ENCODE measurements around the gene UBASH3B.

UBASH3B gene

DNA sequence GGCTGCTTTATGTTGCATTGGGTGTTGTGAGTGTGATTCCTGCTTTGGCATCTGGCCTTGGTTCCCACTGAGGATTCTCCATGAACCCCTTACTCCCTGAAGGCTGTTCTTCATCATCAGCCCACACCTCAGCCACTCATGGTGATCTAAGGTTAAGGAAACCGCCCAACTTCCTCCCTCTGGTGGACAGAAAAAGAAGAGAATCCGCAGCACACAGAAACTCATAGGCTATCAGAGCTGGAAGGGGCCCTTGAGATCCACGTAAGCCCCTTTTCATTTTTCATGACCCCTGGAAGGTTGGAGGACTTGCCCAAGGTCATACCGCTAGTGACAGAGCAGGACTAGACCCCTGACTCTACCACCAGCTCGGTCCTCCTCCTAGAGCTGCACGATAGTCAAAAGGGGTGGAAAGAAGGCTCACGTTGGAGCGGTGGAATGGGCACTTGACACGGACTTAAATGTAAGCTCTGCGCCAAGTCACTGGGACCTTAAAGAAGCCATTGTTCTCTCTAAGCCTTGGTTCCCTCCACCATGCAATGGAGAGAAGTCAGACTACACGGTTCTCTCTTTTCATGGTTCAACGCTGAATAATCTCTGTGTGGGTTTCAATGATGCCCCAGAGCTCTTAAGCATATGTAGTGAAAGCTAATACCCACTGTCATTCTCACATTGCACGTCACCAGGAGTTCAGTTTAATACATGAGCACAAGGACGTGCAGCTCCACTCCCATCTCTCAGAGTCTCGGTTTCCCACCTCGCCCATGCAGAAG is 99.2 kb downstream of the UBASH3B start:
- DNase-seq (ENCODE audit: low spot score): no peak
- FAIRE-seq: no peak

DNA sequence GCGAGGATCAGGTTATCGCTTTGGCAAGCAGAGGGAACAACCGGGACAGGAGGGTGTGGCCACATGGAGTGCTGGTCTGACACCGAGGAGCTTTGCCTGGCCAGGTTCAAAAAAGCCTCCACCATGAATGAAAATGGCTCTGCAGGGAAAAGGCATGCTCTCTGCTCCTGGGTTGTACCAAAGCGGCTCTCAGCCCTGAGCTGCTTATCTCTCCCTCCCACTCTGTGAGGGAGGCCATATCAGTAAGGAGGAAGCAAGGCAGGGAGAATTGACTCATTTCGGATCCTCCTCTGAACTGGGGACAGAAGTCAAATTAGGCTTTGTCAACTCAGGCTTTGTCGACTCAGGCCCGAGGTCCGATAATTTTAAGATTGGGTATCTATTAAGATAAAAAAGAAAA is 99.9 kb downstream of the UBASH3B start:
- DNase-seq (ENCODE audit: low spot score) (no peak), FAIRE-seq (no peak)

DNA sequence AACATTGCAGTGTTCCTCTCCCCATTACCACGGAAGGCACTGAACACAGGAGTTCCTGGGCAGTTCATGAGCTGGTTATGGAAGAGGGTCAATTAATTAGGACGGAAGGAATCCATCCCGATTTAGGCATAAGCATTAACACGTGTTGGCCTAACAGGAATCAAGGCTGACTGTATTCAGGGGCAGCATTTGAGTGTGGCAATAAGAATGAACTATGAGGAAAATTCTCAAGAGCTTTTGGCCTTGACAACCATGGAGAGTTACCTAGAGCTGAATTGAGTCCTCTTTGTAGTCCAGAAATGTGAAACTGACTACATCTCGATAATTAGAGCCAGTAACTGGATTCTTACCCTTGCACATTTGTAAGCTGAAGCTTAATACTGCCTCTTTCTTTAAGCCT is 100.4 kb downstream of the UBASH3B start:
- FAIRE-seq (no peak), DNase-seq (ENCODE audit: low spot score) (no peak)

DNA sequence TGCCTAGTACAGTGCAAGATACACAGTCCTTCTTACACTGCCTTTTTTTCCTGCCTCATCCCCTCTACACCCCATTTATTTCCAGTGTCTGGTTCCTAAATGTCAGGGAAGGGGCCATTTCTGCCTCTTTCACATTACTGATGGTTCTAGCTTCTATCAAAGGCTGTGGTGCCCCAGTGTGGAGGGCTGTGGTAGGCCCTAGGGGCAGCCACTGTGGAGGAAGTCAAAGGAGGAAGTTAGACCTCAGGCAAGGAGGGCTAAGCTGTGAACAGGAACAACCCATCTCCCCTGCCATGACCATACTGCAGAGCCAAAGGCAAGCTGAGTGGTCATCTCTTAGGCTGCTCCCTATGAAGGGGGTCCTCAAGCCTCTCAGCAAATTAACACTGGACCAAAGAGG is 100.9 kb downstream of the UBASH3B start:
- no peak for FAIRE-seq
- no peak for DNase-seq (ENCODE audit: low spot score)

DNA sequence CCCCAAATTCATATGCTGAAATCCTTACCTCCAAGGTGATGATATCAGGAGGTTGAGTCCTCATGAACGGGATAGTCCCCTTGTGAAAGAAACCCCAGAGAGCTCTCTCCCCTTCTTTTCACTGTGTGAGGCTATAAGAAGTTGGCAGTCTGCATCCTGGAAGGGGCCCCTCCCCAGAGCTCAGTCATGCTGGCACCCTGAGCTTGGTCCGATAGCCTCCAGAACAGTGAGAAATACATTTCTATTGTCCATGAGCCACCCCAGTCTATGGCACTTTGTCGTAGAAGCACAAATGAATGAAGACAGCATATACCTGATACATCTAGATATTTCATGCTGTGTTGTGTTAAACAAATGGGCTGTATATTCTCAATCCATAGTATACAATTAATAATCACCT is 101.7 kb downstream of the UBASH3B start:
- FAIRE-seq (no peak), DNase-seq (ENCODE audit: low spot score) (no peak)

DNA sequence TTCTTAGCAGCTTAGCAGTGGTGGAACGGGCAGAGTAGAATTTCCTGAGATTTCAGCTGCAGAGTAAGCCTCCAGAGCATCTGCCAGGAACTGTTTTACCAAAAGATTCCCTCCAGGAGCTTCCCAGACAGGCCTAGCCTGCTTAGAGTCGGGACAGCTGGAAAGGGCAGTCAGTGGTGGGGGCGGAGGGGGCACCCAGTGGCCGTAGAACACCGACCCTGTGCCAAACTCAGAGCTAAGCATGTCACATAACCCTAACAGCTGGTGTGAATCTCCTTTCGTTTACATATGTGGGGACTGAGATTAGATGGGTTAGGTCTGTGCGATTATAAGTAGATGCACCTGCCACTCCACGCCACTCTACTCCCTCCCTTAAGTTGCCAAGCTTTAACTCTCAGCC is 102.8 kb downstream of the UBASH3B start:
- DNase-seq (ENCODE audit: low spot score): no peak
- FAIRE-seq: no peak

DNA sequence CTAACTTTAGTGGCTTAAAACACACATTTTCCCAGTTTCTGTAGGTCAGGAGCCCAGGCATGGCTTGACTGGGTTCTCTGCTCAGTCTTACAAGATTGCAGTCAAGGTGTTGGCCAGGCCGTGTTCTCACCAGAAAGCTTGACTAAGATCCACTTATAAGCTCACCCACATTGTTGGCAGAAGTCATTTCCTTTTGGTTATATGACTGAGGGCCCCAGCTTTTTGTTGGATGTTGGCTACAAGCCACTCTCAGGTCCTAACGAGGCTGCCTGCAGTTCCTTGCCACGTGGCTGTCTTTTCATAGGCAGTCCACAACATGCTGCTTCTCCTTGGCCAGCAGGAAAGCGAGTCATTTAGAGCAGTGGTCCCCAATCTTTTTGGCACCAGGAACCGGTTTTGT is 103.5 kb downstream of the UBASH3B start:
- FAIRE-seq: no peak
- DNase-seq (ENCODE audit: low spot score): no peak

DNA sequence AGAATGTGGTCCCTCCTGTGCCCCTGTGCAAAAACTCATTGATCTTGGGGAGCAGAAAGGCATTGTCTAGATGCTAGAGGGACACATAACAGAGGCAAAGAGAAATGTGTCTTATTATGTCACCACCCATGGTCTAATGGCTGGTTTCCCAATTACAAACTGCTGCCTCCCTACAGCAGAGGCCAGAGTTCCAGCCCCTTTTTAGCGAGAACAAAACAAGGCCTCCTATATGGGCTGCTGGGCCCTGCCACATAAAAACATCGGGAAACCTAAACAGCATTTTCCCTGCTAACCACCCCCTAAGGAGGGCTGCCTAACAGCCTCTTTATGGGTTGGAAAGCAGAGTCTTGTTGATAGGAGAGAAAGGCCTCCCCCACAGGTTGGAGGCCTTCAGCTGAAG is 107.6 kb downstream of the UBASH3B start:
- DNase-seq (ENCODE audit: low spot score): no peak
- no peak for FAIRE-seq

DNA sequence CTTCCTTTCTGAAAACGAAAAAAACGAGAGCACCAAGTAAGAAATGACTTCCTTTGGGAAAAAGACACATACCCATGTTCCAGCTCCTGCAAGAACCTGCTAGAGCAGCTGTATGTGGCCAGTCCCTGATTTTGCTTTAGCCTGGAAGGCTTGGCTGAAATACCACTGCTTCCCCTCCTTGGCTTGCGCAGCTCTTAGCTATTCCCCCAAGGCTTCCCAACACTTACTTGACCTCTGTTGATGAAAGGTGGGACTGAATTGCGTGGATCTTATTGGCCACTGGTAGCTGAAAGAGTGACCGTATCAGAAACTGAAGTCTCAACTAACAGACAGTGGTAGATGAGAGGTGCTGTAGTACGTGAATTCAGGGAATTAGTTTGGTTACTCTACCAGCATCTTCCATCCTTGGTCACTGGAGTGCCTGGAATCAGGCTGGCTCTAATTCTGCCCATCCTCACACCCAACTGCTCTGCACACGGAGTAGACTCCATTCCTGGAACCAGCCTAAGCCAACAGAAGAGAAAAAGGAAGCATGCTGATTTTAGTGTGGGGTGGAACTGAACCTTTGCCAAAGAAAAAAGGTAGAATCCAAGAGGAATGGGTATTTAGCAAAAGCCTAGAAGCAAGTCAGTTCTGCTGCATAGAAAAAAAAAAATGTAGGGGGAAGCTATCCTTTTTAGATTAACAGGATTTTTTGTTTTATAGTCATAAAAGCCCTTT is 109.0 kb downstream of the UBASH3B start:
- FAIRE-seq: no peak
- no peak for DNase-seq (ENCODE audit: low spot score)

DNA sequence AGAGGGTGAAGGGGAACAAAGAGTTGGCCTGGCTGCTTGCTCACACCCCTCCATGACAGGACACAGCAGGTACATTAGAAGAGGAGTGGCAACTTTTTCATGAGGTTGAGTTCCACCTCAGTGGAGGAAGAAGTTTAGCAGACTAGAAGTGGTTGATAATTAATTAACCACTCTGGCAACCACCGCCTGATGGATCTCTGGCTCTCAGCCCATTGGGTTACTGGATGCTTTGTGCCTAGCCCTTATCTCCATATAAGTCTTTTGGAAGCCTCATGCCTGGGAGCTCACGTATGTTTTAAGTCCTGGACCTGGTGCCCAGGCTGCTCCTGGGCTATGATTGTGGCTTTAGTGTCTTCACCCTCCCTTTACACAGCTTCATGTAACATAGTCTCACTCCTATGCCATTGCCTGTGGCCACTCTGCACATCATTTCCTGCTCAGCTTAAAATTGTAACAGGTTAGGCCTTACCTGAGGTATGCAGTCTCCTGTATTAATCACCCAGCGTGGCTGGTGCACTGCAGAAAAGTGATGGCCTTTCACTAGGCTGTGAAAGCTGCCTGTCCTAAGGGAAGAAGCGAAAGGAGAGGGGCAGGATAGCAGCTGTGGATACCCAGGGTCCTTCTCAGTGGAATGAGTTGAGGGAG is 110.1 kb downstream of the UBASH3B start:
- FAIRE-seq: no peak
- DNase-seq (ENCODE audit: low spot score): no peak

DNA sequence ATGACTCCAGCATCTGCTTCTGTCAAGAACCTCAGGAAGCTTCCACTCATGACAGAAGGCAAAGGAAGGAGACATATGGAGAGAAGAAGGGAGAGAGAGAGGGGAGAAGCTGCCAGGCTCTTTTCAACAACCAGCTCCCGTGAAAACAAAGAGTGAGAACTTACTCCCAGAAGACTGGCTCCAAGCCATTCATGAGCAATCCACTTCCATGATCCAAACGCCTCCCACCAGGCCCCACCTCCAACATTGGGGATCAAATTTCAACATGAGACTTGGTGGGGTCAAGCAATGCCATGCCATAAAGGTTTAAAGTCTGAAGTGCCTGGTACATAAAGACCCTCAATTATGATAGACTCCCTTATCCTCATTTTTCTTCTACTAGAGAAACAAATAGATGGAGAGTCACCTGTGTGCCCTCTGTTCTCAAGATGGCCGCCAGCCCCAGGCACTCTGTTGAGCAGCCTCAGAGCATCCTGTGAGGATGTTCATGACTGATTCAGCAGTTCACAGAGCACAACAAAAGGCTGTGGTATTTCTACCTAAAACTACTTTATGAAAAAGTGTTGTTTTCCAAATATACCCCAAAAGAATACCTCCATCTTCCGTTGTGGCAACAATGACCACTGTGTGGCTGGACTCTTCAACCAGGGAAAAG is 113.7 kb downstream of the UBASH3B start:
- no peak for FAIRE-seq
- DNase-seq (ENCODE audit: low spot score): no peak

DNA sequence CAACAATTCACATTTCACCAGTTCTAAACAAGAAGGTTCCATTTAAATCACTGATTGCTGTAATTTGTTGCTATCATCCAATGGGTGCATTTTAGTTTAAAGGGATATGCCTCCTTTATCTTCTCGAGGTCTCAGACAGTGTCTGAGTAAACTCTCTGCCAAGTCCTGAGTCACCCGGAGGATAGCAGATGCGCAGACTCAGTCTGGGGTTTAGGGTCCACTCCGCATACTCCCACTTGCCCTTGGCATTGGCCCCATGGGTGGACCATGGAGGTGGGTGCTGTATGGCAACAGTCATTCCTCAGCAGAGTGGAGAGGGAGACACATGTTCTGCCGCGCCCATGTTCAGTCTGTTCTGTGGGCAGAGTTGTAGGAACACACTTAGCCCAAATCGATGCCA is 117.4 kb downstream of the UBASH3B start:
- no peak for DNase-seq (ENCODE audit: low spot score)
- FAIRE-seq: no peak

DNA sequence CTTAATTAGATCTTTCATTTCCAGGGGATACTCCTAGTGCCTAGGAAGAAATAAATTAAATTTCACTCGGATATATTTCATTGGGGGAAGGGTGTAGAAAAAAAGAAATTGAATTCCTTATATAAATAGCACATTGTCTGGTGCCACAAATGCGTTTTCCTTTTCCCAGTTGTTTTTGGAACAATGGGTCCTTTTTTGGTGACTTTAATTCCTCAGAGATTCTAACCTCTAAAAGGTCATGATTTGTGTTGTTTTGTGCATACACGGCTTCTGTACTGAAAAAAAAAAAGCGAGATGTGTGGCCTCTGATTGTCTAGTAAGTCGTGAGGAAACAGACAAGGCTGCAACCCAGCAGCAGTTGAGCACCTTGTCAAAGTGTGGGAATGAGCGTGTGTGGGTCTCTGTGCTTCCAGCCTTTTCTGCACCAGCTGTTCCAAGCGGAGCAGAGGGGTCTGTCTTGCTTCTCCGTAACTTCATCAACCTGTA is 118.3 kb downstream of the UBASH3B start:
- FAIRE-seq: no peak
- DNase-seq (ENCODE audit: low spot score): no peak

DNA sequence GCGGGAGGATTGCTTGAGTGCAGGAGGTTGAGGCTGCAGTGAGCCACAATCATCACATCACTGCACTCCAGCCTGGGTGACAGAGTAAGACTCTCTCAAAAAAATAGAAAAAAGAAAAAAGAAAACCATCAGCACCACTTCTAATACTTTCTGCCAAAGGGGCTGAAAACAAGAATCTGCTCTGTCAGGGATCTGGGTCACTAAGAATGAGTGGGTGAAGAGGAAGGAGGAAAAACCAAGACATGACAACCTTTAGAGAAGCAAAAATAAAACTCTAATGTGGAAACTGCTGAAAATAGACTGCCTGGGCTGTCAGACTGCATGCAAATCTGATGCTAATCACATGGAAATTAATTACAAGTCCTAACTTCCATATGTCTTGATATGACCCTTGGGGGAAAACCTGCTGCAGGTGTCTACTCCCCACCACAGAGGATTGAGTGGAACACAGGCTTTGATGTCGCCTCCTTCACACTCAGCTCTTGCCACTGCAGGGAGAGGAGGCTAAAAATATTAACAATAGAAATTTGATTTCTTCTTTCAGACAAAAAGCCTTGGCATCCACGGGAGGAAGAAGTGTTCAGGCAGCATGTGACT is 120.3 kb downstream of the UBASH3B start:
- FAIRE-seq (no peak), DNase-seq (ENCODE audit: low spot score) (no peak)

DNA sequence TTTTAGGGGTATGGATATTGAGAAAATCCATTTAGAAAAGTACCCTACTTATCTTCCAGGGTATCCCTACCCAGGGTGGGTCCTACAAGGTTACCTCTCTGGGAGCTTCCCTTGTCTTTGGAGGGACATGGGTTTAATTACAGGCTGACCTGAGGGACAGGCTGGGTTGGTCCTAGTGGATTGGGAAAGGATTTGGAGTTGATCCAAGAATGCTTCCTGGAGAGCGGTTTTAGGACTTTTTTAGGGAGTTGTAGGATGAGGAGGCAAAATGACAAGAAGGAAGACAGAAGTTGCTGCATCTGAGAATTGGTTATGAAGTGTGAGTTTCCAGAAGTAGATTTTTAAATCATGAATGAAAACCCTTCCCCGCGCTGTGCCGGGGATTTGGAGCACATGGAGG is 121.0 kb downstream of the UBASH3B start:
- FAIRE-seq: no peak
- DNase-seq (ENCODE audit: low spot score): no peak

DNA sequence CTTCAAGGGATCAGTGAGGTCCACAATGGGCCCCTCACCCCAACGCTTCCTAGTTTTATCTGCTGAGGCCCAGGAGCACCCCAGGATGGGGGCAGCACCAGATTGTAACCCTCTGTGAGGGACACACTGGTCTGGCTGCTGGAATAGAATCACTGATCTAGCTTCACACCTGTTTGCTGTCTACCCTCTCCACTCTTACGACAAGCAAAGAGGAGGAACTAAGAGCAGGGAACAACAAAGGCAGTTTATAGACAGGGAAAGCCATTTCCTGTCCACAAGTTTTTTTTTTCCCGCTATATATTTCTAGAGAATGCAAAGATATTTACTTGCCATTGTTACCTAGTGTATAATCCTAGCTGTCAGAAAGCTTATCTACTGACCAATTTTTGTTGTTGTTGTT is 121.8 kb downstream of the UBASH3B start:
- DNase-seq (ENCODE audit: low spot score) (no peak), FAIRE-seq (no peak)

DNA sequence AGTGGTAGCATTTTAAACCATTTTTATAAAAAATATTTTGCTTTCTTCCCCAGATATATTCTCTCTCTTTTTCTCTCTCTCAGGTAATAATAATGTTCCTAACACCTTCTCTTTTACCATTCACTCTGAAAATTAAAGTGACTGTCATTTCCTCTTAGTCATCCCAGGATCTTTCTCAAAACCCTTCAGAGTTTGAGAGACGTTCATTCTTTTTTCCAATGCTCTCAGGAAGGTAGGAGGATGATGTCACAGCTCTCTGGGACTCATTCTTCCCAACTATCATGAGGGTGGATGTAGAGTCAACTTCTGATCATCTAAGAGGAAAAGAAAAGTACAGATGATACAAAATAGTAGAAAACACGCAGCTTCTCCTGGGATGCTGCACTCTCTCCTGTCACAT is 122.6 kb downstream of the UBASH3B start:
- no peak for FAIRE-seq

DNA sequence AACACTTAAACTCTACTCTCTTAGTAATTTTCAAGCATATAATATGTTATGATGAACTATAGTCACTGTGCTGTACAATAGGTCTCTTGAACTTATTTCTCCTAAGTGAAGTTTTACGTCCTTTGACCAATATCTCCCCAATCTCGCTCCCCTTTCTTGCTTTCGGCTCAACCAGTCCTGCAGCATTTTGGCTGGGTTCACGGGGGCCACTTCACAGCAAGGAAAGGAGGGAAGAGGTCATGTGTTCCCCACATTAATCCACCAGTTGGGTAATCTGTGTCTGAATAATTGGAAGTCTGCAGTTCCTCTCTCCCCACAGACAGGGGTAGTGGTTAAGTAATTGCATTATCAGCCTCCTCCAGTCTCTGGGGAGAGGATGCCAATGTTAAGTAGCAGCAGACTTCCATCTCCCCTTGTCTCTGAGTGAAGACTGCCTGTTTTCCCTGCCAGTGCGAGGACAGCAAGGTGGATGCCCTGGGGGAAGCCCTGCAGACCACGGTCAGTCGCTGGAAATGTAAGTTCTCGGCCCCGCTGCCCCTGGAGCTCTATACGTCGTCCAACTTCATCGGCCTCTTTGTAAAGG is 123.6 kb downstream of the UBASH3B start:
- FAIRE-seq (no peak), DNase-seq (ENCODE audit: low spot score) (no peak)

More for the DNA sequence above, 122.6 kb downstream of the UBASH3B start:
- no peak for DNase-seq (ENCODE audit: low spot score)

DNA sequence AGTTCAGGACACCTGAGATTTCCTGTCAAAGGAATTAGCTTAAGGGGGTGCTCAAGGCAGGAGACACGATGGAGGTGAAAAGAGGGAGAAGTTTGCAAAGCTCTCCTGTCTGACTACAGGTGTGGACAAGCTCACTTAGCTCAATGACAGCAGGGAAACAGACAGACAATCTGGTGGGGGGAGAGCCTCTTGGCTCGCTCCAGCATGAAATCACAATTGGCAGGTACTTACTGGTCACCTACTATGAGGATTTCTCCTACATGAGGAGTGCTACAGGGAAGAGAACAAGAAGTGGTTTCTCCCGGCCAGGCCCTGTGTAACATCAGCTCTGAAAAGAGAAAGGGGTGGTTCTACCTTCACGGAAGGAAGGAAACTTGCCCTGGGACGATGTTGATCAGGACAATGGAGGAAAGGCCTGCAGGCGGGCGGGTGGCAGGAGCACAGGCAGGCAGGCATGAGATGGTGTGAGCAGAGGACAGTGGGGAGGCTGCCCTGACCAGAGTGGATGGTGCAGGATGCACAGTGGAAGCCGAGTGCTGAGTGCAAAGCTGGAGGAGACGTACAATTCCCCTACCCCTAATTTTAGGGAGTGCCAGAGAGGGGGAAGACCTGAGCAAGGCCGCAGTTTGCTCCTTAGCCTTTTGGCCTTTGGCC is 124.9 kb downstream of the UBASH3B start:
- no peak for DNase-seq (ENCODE audit: low spot score)
- no peak for FAIRE-seq

DNA sequence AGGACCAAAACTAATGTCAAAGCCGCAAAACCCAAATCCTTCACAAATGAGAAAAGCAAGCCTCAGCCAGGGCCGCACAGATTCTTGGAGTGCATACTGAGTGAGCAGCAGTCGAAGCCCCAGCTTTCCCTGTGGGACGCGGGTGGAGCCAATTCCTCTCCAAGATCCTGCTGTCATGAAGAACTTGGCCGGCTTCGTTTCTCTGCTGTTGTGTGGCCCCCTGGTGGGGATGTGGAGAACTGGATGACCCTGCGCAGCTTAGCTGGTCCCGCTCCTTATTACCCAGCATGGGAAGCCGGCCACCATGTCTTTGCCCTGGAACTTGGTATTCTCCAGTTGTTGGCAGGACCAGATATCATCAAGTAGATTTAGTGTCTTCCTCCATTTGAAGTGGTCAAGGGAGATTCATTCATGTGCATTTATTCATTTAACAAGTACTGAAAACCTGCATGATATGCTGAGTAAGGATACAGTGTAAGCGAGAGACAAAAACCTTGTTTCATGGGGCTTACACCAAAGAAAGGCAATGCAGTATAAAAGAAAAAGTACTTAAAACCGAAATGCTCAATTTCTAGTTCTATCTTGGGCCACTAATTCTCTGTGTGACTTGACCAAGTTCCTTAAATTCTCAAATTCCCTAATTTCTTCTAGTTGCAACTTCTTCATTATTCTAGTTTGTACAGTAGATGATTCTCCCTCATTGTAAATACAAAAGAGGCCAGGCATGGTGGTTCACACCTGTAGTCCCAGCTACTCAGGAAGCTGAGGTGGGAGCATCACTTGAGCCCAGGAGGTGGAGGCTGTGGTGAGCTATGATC is 126.1 kb downstream of the UBASH3B start:
- DNase-seq (ENCODE audit: low spot score) (peak; percentile 80), FAIRE-seq (no peak)
